NCI-H524 (cell line): ENCODE measurements around the gene NRN1L.

ENCODE experiments used
- DNase-seq, 2 experiments: peaks; one replicate each; lab custom pipeline; 2025; lab: John Stamatoyannopoulos, UW

NRN1L gene

DNA sequence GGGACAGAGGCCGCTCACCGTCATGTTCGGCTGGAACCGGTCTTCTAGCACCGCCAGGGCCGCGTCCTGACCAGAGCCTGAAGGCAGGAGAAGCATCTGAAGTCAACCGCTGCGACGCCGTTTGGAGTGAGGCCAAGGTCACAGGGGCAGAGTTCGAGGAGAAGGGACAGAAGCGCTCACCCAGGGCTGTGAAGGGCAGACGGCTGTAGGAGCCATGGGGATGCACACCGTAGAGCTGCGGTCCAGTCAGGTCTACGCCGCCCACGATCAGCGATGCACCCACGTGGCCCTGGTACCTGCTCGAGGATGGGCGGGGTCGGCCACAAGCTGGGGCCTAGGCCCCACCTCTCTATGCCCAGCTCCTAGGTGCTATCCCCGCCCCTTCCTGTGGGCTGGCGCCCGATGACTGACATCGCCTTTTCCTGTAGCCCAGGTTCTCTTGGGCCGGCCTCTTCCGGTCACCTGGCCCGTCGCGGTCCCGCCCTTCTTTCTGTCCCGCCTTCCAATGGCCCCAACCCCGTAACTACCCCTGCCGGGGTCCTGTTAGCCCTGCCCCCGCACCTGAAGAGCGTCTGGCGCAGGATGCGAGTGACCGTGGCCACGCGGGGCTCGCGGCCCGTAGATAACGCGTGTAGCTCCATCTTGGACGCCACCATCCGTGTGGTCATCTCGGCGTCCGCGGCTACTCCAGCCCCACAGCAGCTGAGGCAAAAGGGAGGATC is 50.9 kb downstream of the NRN1L start:
- DNase-seq = peak; percentile 95 to 98
